ENCODE measurements around the gene PCSK9.

GRCh38 chr1:54996359-54996868 lies 42.9 kb upstream of the PCSK9 start:
- TF ChIP-seq EZH2 (IDR thresholded peaks at IDR 0.05; ENCODE audit: insufficient read depth, low read length), result peak; percentile 3
- peak; percentile 57 for TF ChIP-seq CTCF (IDR thresholded peaks at IDR 0.05; ENCODE audit: insufficient read depth, low read depth, low read length)
